ENCODE measurements around the gene NPPB.

Gene NPPB

GRCh38 chr1:11833497-11833896 lies 25.2 kb downstream of the NPPB start:
- no peak for DNase-seq (ENCODE audit: low spot score)

DNA sequence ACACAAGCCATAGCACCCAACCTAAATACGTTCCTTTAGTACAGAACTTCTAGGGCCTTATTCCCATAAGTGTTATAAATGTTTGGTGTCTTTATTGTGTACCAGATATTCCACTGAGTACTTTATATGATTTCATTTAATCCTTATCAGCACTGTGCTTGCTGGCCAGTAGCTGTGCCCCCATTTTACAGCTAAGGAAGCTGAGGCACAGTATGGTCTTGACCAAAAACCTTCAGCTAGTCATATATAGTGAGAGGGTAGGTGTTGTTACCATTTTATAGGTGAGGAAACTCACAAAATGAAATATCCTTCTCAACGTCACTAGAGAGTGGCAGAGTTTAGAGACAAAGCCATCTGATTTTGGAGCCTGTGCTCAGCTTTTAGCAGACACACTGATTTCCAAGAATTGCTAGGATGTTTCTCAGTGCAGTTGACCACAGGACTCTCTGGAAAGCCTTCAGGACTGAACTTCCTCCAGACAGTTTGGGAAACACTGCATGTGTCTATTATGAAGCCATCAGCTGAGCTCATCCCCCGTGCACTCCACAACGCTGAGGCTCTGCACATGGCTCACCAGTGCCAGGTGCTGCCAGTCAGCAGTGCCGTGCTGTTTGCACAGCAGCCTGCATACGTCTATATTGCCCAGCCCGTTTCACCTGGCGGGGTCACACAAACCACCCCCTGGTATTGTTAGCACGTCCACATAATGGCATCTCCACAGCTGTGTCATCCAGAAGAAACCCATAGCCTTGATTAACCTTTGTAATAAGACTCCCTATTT lies 26.6 kb downstream of the NPPB start:
- no peak for DNase-seq (ENCODE audit: low spot score)

- DNase-seq (ENCODE audit: low spot score) = no peak
These were observed 30.2 kb downstream of the NPPB start for GRCh38 chr1:11828511-11828910.

DNA sequence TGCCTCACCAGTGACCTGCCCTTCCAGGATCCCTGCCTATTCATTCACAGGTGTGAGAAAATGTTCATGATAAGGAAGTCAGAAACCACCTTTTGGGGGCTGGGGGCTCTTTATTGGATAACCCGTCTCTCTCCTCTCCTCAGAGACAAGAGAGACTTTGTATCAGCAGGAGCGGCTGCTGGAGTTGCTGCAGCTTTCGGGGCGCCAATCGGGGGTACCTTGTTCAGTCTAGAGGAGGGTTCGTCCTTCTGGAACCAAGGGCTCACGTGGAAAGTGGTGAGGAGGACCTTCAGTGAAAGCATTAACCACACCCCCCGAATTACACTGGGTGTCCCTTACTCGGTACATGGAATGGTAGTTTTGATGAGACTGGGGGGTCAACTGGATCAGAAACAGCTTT lies 31.8 kb downstream of the NPPB start:
- no peak for DNase-seq (ENCODE audit: low spot score)

DNA sequence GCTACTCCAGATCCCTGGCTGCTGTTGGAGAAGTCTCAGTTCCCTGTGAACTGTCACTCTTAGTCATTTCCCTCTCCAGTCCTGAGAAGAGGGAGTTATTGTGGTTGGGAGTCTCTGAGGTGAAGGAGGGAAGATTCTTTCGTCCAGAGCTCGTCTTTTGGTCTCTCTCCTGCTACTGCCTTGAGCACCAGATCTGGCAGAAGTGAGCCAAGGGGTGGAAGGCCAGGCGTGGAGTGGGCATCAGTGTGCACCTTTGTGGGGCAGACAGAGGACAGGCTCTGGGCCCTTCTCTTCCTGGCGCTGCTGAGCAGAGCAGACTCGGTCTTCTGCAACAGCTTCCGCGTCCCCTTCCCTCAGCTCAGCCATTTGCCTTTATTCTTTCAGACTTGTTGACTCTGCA lies 33.6 kb downstream of the NPPB start:
- no peak for DNase-seq (ENCODE audit: low spot score)

GRCh38 chr1:11823366-11824137 lies 35.2 kb downstream of the NPPB start:
- no peak for DNase-seq (ENCODE audit: low spot score)

DNA sequence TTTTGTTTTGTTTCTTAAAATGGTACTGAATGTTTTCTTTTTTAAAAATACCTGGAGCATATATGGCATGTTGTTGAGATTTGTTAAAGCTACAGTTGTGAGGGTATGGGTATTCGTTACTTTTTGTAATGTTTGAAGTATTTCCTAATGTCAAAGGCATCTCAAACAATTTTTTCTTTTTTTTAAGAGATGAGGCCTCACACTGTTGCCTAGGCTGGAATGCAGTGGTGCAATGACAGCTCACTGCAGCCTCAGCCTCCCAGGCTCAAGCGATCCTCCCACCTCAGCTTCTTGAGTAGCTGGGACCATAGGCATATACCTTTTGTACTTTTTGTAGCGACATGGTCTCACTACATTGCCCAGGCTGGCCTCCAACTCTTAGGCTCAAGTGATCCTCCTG lies 36.7 kb downstream of the NPPB start:
- no peak for DNase-seq (ENCODE audit: low spot score)

DNA sequence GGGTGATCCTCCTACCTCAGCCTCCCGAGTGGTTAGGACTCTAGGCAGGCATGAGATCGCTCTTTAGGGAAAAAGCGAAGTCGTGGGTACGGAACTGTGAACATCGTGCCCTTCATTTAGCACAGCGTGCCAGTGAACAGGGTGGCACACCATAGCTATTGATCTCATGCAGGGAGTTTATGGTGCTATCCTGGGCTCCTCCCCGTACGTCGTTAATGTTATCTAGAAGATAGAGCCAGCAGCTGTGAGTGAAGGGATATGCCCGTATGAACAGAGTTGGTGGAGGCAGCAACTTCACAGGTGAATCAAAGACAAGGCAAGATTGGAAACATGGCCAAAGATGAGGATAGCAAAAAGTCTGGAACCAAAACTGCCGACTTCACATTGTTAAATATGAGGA lies 41.6 kb downstream of the NPPB start:
- DNase-seq (ENCODE audit: low spot score) = no peak

DNA sequence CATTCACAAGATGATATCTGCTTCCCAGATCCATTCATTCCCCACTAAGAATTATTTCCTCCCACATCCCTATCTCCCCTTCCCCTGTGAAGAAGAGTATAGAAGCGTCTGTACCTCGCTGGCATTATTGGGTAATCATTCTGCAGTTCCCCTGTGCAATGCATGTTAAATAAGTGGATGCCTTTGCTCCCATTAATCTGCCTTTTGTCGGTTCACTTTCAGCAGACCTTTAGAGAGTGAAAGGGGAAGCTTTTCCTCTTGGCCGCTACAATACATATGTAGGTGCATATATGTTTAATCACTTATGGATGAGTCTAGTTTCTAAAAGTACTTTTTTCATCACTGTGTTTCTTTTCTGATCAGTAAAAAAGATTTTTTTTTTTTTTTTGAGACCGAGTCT lies 45.7 kb downstream of the NPPB start:
- no peak for DNase-seq (ENCODE audit: low spot score)
